Activated CD4-positive, alpha-beta T cell treated with anti-CD3 and anti-CD28 coated beads for 48 hours (primary cell): ENCODE data around the gene SHISA6.

Source experiments
- DNase-seq: peaks from one replicate; pipeline ENCODE4 v3.0.0-alpha.2; 2020

Gene SHISA6

DNA sequence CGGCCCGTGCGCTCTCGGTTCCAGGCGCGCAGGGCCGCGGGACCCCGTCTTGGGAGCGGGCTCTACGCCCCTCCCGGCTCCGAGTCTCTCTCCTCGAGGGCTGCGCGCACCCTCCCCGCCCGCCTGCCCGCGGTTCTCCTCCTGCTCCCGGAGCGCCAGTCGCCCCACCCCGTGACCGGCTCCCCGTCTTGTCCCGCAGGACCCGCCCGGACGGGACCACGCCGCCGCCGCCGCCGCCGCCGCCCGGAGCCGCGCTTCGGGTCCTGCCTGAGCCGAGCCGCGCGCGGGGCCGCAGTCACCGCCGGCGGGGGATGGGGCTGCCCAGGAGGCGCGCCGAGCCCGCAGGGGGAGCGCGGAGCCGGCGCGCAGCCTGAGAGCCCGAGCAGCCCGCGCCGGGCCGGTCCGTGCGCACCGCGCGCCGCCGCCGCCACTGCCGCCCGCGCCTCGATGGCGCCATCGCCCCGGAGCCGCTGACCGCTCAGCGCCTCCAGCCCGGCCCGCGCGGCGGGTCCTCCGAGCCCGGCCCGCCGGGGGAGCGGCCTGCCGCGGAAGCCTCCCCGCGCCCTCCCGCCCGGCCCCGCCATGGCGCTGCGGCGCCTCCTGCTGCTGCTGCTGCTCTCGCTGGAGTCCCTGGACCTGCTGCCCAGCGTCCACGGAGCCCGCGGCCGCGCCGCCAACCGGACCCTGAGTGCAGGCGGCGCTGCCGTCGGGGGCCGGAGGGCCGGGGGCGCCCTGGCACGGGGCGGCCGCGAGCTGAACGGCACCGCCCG lies at the start of gene SHISA6:
SHISA6 (plus strand) TSS at position 373 of the 770 bp plus-strand sequence.
- no peak for DNase-seq

DNA sequence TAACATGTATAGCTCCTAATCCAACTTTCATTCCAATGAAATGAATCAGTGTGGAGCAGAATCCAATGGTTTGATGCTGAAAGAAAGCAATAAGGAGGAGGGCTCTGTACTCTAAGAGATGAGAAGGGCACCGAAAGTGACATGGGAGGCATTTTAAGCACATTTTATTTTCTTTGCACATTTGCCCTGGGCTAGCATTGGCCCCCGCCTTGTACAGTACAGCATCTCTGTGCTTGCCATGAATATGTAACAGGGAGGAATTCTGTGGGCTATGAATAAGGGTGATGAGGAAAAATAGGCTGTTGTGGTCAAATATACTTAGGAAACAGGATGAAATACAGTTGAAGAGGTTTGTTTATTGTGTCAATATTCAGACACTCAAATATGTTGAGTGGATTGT lies 45.2 kb upstream of the SHISA6 start:
- no peak for DNase-seq

- no peak for DNase-seq
These were observed 36.0 kb upstream of the SHISA6 start for GRCh38 chr17:11204991-11205390.

DNA sequence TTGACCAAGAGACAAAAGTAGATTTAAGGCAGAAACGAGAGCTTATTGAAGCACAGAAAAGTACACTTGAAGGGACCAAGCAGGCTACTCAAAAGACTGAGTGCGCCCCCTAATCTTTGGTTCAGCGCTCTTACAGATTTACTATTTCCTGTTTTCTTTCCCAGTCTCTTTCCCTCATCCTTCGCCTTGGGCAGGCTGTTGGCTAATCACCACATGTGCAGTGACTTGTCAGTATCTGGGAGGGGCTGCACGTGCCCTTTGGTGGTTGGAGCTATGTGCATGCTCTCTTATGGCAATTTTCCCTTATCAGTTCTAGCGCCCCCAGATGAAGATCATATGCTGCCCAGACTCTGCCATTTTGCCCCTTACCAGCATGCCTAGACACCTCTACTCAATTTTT lies 35.4 kb upstream of the SHISA6 start:
- DNase-seq = no peak

GRCh38 chr17:11209906-11210305 lies 31.1 kb upstream of the SHISA6 start:
- DNase-seq = no peak

DNA sequence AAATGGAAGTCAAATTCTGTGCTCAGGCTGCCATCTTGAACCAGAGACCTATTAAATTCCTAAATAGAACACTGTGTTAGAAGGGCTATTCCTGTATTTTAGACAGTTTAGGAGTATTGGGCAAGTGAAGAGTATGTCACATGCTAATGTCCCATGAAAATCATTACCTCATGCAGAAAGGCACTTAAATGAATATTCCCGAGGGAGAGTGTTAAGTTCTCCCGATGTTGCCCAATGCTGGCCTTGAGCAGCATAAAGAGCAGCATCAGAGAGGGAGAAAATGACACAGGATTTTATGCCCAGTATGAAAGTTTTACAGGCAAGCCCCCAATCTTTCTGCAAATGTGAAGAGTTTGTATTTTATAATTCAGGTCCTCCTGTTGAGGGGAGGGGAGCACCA lies 28.2 kb upstream of the SHISA6 start:
- DNase-seq = no peak

GRCh38 chr17:11216976-11217375 lies 24.0 kb upstream of the SHISA6 start:
- DNase-seq = no peak

DNA sequence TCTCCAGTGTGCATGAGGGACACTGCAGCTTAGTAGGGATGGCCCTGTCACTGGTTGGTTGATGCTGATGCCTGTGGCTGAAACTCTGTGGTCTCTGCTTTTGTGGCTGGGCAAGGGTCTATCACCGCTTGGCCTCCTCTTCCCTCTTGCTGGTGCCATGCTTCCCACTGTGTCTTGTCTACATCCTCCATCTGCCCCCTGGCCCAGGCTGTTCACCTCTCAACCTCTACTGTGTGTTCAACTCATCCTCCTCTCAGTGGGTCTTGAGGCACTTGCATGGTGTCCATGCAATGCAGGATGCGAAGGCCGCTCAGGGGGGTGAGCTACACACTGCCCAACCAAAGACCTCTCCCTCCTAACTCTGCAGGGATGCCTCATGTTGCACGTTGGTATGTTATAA lies 19.8 kb upstream of the SHISA6 start:
- DNase-seq = no peak

DNA sequence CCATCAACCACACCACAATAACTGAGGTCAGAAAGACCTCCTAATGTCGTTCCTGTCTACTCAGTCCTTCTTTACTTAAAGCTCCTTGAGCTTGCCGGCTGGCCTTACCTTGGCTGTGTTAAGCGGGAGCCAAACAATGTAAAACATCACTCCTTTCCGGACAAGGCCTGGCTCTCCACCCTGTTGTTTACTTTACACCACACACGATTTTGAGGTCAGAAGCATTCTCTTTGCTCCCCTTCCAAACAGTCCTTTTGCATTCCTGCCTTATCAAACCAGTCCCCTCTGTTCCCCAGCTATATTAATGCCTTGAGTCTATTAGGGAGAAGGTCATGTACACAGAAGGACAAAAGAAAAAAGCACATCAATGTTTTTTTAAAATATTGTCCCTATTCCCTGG lies 19.3 kb upstream of the SHISA6 start:
- no peak for DNase-seq

- DNase-seq = no peak
These were observed 2.3 kb upstream of the SHISA6 start for GRCh38 chr17:11238705-11239104.

- no peak for DNase-seq
These were observed 1.5 kb upstream of the SHISA6 start for GRCh38 chr17:11239379-11239970.

DNA sequence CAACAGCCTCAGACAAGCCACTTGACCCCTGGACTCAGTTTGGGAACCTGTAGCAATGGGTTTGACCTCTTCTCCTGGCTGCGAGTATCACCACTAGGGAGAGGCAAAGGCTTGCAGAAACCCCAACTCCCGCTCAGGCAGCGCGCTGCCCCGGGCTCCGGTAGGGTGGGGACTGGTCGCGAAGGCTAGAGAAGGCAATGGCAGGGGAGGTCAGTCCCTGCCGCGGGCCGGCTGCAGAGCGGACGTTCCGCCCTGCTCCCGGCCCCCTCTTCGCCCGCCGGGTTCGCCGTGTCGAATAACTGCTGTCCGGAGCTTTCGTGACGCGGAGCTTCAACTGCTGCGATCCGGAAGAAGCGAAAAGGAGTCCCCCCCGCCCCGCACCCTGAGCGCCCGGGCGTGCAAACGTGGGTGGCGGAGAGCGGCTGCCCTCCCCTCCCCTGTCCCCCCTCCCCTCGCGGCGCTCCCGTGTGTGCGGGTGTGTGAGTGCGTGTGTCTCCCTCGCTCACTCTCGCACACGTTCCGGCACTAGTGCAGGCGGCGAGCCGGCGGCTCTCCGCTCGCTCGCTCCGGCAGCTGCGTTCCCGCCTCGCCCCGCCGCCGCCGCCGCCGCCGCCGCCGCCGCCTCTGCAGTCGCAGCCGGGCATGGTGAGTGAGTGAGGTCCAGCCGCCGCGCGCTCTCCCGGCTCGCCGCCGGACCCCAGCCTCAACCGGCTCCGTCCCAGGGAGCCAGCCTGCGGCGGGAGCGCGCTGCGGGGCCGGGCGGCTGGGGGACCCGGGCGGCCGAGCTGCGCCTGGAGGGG lies 772 bp upstream of the SHISA6 start:
- DNase-seq = no peak

DNA sequence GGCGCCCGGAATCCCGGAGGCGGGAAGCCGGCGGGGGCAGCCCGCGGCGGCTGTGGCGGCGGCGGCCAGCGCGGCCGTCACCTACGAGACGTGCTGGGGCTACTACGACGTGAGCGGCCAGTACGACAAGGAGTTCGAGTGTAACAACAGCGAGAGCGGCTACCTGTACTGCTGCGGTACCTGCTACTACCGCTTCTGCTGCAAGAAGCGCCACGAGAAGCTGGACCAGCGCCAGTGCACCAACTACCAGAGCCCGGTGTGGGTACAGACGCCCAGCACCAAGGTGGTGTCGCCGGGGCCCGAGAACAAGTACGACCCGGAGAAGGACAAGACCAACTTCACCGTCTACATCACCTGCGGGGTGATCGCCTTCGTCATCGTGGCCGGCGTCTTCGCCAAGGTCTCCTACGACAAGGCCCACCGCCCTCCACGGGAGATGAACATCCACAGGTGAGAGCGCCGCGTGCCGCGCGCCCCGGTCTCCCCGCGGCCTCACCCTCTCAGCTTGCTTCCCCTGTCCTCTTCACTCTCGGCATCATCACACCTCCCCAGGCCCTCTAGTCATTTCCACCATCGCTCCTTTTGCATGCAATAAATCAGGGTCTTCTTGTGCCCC lies 706 bp downstream of the SHISA6 start:
- no peak for DNase-seq

DNA sequence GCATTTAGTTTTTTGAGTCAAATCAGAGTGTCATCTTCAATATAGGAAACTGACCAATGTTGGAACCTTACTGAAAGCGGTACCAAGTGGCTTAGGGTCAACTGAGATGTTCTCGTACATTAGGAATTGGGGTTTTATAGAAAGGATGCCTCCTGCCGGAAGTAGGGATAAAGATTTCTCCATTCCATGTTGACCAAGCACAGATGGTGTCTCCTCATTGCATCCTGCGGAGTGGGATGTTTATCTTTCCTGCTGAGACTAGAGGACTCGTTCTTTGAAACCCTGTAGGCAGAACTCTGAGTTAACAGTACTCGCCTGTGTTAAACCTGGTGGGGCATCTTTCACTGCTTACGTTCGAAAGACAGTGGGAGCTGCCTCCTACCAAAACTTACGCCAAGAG lies 1.4 kb downstream of the SHISA6 start:
- DNase-seq = no peak

GRCh38 chr17:11244776-11245175 lies 3.8 kb downstream of the SHISA6 start:
- no peak for DNase-seq

DNA sequence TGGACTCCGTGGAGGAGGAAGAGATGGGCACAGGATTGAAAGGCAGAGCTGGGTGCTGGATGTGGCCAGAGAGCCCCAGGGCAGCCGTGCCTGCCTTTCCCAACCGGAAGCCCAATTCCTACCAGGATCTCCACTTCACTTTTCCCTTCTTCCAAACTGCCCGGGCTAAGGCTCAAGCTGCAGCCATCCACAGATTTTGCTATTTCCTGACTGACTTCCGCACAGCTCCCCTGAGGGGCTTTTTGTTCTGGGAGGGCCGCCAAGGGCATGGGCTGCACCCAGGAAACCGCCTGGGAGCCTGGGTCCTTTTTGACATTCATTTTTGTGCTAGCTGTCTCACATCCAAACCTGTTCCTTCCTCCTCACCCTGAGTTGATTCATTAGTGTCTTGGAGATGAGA lies 4.2 kb downstream of the SHISA6 start:
- DNase-seq = no peak

- DNase-seq = no peak
These were observed 4.8 kb downstream of the SHISA6 start for GRCh38 chr17:11245791-11246190.

- no peak for DNase-seq
These were observed 9.1 kb downstream of the SHISA6 start for GRCh38 chr17:11250161-11250560.

- DNase-seq = no peak
These were observed 10.6 kb downstream of the SHISA6 start for GRCh38 chr17:11251561-11252107.

DNA sequence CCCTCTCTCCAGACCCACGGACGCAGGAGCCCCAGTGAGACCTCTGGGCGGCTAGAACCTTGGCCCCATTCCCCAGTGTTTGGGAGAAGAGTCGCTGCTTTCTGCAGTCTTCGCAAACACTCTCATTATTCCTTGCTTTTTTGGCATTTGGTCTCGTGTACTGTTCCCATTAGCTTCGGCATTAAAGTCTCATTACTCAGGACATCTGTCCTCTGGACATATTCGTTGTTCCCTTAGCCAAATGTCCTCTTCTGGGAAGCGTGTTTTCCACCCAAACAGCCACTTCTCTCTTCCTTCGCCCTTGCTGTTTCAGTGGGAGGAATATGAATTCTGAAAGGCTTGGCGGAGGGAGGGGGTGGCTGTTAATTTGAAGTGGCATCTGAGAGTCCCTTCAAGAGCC lies 11.1 kb downstream of the SHISA6 start:
- no peak for DNase-seq

- DNase-seq = no peak
These were observed 15.9 kb downstream of the SHISA6 start for GRCh38 chr17:11256877-11257276.

DNA sequence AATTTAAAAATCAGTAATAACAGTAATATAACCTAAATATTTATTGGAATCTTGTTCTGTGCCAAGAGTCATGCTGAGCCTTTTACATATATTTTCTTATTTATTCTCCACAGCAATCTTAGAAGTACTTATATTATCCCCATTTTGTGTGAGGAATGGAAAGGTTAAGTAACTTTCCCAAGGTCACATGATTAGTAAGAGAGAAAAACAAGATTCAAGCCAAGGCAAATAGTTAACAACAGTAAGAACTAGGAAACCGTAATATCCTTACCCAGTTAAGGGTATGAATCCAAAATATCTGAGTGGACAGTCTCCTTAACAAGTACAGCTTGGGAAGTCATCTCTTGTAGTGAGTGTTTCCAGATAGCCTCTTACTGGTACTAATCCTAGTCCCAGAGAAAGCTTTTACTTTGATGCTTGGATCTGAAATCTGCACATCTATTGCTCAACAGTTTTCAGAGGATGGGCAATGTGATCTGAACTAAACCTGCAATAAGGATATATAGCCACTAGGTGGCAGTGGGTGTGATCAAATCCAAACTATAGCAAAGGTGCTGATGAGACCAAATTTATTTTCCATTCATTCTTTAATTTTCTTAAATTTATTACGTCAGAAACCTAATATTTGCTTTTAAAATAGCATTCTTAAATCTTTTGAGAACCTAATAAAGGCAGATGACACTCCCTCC lies 23.3 kb downstream of the SHISA6 start:
- no peak for DNase-seq
